HepG2 (cell line): ENCODE results near the gene KCNIP3.

ENCODE experiments used
- CBX1 ChIP-seq: IDR thresholded peaks from one replicate; pipeline ENCODE4 v1.6.1; 2016; ENCODE audit warnings: antibody characterized with exemption, low read depth
- CHD2 ChIP-seq: IDR thresholded peaks from 2 replicates; pipeline ENCODE4 v1.6.1; 2011; ENCODE audit warnings: low read depth, low read length, improper control_type of control experiment
- RNF2 ChIP-seq: fragments of 450-650 bp; conservative IDR thresholded peaks from 2 replicates; pipeline ENCODE4 v1.6.1; 2016; ENCODE audit warnings: low read depth
- SPEN ChIP-seq: sonication (generic); formaldehyde crosslinking; IDR thresholded peaks from 2 replicates; pipeline ENCODE4 v1.5.1; 2020; ENCODE audit warnings: low read depth, mild to moderate bottlenecking, missing genetic modification reagents
- TCF12 ChIP-seq, 2 experiments: fragments of 450-650 bp in 1 of 2; sonication (generic) in 1 of 2; formaldehyde crosslinking in 1 of 2; IDR thresholded peaks; 2 replicates each; pipeline versions ENCODE4 v1.6.1 to v1.8.0; 2017 to 2022; ENCODE audit warnings: antibody characterized with exemption in 1 of 2, mild to moderate bottlenecking in 1 of 2, missing genetic modification reagents in 1 of 2, moderate library complexity in 1 of 2
- TRAFD1 ChIP-seq: sonication (generic); formaldehyde crosslinking; IDR thresholded peaks from 2 replicates; pipeline ENCODE4 v1.5.1; 2020; ENCODE audit warnings: missing genetic modification reagents, mild to moderate bottlenecking, borderline replicate concordance
- ZNF224 ChIP-seq: sonication (generic); formaldehyde crosslinking; IDR thresholded peaks from 2 replicates; pipeline ENCODE4 v1.5.0; 2020; ENCODE audit warnings: mild to moderate bottlenecking, missing genetic modification reagents
- ZNF687 ChIP-seq: sonication (generic); formaldehyde crosslinking; IDR thresholded peaks from 2 replicates; pipeline ENCODE4 v1.5.1; 2020; ENCODE audit warnings: mild to moderate bottlenecking, missing genetic modification reagents, moderate library complexity
- TF ChIP-seq, protein P1 (sequence below): sonication (generic); formaldehyde crosslinking; IDR thresholded peaks from 2 replicates; pipeline ENCODE4 v1.4.0; 2020; ENCODE audit warnings: mild to moderate bottlenecking, missing genetic modification reagents
- TF ChIP-seq, protein P2 (sequence below): sonication (generic); formaldehyde crosslinking; IDR thresholded peaks from 2 replicates; pipeline ENCODE4 v1.5.0; 2020; ENCODE audit warnings: mild to moderate bottlenecking, missing genetic modification reagents, moderate library complexity
- TF ChIP-seq, protein P3 (sequence below): sonication (generic); formaldehyde crosslinking; IDR thresholded peaks from 2 replicates; pipeline ENCODE4 v1.4.0; 2020; ENCODE audit warnings: mild to moderate bottlenecking, missing genetic modification reagents

DNA sequence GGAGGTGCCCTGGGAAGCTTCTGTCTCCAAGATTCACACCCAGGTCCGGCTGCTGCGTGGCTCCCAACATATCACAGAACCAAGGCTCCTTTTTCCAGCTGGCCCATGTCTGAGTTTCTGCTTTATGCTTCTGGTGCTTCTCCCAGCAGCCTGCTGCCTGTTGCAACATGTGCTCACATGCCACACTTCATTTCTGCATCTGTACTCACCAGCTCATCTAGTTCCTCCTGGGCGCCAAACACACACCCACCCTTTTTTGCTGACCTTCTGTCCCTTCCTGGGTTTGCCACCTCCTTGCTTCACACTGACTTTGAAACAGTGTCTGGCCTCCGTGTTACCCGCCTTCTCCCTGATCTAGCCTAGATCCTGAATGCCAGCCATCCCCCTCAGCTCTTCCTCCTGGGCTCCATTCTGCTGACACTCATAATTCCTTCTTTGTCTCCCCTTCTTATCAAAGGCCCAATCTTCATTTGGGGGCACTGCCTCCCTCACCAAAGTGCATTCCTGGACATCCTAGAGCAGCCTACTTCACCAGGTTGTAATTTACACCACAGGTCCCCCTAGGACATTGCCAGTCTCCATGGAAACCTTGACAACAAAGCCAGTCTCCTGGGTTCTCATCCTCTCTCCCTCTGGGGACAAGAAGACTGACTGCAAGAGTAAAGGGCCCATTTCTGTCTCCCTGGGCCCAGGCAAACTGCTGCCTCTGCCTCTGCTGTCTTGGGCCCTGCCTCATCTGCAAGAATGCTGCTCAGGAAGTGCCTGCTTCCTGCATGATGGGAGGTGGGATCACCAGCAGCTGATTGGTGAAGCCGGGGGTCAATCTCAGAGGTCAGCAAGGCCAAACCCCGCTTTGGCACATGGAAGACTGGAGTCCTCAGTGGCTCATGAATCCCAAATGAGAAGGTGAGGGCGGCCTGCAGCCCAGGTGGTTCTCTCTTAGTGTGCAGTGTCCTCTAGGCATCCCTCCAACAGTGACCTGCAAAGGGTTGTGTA lies 36.8 kb upstream of the KCNIP3 start:
- TF ChIP-seq, protein P1, sequence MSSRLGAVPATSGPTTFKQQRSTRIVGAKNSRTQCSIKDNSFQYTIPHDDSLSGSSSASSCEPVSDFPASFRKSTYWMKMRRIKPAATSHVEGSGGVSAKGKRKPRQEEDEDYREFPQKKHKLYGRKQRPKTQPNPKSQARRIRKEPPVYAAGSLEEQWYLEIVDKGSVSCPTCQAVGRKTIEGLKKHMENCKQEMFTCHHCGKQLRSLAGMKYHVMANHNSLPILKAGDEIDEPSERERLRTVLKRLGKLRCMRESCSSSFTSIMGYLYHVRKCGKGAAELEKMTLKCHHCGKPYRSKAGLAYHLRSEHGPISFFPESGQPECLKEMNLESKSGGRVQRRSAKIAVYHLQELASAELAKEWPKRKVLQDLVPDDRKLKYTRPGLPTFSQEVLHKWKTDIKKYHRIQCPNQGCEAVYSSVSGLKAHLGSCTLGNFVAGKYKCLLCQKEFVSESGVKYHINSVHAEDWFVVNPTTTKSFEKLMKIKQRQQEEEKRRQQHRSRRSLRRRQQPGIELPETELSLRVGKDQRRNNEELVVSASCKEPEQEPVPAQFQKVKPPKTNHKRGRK (CRISPR knock-in tag), result no peak
- TF ChIP-seq ZNF687 (no peak), SPEN (CRISPR knock-in tag) (no peak), ZNF224 (no peak), TRAFD1 (CRISPR knock-in tag) (no peak), CHD2 (no peak), TCF12 (IDR thresholded peaks at IDR 0.05) (no peak), TCF12 (CRISPR knock-in tag; IDR thresholded peaks at IDR 0.05) (no peak), CBX1 (no peak), RNF2 (no peak)
- TF ChIP-seq, protein P2, sequence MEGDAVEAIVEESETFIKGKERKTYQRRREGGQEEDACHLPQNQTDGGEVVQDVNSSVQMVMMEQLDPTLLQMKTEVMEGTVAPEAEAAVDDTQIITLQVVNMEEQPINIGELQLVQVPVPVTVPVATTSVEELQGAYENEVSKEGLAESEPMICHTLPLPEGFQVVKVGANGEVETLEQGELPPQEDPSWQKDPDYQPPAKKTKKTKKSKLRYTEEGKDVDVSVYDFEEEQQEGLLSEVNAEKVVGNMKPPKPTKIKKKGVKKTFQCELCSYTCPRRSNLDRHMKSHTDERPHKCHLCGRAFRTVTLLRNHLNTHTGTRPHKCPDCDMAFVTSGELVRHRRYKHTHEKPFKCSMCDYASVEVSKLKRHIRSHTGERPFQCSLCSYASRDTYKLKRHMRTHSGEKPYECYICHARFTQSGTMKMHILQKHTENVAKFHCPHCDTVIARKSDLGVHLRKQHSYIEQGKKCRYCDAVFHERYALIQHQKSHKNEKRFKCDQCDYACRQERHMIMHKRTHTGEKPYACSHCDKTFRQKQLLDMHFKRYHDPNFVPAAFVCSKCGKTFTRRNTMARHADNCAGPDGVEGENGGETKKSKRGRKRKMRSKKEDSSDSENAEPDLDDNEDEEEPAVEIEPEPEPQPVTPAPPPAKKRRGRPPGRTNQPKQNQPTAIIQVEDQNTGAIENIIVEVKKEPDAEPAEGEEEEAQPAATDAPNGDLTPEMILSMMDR (CRISPR knock-in tag), result no peak
- TF ChIP-seq, protein P3, sequence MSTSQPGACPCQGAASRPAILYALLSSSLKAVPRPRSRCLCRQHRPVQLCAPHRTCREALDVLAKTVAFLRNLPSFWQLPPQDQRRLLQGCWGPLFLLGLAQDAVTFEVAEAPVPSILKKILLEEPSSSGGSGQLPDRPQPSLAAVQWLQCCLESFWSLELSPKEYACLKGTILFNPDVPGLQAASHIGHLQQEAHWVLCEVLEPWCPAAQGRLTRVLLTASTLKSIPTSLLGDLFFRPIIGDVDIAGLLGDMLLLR, result no peak
